Left lobe of liver (tissue), 2 donors: ENCODE data around the gene TRIM44. TPM values are rescaled to one million over a fixed set of nuclear protein-coding genes. Genes with fewer than 3 reads are reported as not detected.

Experiments
- ATAC-seq: fragments of 200-7000 bp; cut with Tn5 transposase; one replicate; pipeline ENCODE4 v1.9.1; 2020; ENCODE audit warnings: mild to moderate bottlenecking, moderate library complexity
- DNase-seq: peaks from one replicate; pipeline ENCODE4 v3.0.0-alpha.2; 2020; ENCODE audit warnings: low spot score
- total RNA-seq: library from RNA; stranded (reverse); gene quantifications from one replicate; pipeline ENCODE4 v1.2.1, GENCODE V29; 2021
- donor health status: DM: no; HTN: no; CAD: no; lungs with moderate emphysema.
- donor health status: DM: no; HTN: yes; CAD: no.

Gene TRIM44
- total RNA-seq, 1 donor from 2014 or later, result 30.8 TPM

DNA sequence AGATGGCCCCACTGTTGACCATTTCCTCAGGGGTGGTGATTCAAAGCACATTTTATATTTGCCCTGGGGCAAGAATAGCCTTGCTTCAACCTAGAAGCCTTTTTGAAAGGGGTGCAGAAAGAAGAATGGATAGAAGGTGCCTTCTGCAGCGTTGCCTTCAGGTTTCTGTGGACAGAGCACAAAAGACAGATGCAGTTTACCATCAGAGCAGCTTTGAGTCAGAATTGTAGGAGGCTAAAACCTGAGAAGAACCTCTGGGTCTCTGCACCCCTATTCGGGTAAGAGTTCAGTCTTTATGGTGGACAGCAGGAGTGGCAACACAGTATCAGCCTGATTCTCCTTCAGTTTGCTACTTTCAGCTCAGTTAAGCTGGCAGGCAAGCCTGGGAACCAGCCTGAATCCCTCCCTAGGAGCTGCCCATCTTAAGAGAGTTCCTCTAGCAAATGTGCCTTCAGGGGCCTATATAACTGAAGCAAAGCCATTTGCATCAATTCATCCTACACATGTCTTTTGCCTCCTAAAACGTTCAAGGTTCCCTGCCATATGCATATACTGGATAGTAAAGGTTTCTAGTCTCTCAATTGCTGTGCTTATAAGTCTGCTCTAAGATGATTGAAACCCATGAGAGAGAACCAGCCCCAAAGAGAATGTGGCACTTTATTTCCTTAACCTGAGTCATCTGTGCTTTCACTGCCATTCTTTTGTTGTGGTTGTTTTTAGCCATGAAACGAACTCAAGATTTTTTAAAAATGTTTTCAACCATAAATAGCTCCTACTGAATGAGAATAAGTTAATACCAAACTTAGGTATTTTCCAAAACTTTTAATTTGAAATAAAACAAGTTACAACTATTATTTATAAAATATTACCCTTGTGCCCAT, 123.0 kb downstream of the TRIM44 start:
- DNase-seq (no peak), ATAC-seq (no peak)

DNA sequence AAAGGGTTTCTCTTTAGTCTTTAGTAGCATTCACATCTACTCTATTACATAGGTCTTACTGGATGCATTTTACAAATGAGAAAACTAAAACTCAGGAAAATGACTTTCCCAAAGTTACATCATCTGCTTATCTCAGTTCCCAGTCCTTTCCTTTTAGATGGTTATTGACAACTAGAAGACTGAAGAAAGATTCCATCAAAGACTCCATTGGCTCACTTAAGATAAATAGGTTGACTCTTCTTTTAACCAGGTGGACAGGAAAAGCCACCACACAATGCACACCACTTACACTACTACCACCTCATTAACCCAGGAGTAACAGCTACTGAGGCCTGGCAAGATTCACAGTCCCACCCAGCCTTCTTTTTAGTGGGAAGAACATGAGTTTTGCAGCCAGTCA, 123.6 kb downstream of the TRIM44 start:
- ATAC-seq (no peak), DNase-seq (no peak)

DNA sequence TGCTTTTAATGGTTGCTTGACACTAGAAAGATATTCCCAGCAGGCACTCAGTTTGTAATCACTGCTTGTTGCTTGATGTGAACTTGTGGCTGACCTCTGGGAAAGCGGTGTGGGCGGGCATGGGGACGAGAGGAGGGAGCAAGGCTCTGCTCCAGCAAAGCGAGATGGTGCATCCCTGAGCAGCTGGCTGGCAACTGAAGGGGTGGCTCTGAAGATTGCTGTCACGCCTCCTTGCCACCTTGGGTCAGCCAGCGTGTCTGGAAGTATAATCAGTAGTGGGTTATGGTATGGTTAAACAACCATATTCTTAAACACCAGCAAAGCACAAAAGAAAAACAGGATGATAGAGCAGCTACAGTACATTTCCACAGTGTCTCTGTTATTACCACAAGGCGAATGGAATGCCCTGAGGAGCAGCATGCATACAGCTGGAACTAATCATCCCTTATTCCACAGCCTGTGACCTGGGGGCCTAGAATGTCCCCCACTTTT, 124.5 kb downstream of the TRIM44 start:
- ATAC-seq (no peak), DNase-seq (no peak)

DNA sequence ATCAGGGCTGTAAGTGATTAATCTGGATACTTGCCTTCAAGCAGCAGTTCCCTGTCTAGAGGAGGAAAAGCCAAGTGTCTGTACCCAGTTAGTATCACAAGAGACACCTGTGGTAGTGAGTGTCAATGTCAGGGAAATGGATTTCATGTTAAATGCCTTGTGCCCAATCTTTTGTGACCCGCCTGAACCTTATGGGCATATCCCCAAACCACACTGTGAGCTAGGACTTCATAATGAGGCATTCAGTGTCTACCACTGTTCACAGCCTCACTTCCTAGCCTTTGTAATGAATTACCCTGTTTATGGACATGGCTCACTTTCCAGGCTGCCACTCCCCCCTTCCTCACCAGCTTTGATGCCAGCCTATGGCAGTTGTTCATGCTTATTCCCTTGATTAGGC, 125.1 kb downstream of the TRIM44 start:
- no peak for DNase-seq
- no peak for ATAC-seq

DNA sequence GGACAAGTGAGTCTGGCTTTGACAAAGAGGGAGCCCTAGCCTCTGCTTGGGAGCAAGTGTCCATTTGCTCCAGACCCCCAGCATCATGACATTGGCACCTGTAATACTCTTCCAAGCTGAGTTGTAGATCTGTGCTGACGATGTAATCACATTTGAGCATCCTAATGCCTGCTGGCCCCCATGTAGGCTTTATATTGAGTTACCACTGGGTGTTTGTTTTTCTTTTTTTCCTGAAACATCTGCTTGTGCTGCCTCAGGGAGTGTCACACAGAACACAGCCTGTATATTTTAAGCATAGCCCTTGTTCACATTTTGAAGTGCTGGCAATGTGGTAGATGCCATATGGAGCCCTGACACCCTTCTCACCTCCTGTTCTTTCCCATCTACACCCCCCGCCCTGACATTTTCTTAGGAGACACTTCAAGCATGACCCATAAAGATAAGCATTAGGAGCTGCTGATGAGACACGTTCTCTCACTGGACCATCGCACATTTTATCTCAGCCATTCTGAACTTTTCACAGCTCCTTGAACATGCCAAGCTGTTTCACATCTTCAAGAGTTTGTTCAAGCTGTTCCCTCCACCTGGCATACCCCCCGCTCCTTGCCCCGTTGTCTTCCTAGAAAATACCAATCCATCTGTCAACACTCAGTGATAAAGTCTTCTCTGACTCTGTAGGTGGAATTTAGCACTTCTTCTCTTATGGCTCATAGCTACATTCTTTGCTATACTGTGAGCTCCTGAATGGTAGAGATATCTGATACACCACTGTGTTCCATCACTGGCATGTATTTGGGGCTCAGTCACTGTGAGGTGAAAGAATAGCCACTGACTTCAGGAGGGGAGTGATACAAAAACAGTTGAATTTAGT, 128.7 kb downstream of the TRIM44 start:
- no peak for ATAC-seq
- no peak for DNase-seq

DNA sequence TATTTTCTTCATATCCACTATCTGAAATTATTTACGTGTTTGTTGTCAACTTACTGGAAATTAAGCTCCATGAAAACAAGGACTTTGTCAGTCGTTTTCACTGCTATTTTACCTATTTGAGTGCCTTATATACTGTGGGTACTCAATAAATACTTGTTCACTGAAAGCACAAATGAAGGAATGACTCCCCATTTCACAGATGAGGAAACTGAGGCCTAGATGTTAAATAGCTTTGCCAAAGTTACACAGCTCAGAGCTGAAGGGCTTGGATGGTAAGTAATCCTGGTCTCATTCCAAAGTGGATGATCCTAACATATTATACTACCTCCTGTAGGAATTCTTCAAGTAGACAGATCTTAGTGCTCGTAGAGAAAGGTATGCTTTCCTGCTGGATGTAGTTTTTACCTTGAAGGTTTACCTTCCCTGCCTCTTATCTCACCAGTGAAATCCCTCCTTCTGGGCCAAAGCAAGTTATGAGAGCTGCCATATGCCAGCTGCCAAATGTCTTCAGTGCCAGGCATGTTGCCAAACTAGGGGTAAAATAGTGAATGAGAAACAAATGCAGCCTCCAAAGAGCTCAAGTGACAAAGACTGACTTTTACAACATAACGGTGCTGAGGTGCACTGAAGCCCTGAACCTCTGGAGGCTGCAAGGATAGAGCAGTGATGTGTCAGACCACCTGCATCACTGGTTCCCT, 129.7 kb downstream of the TRIM44 start:
- peak; percentile 49 for DNase-seq
- ATAC-seq, result peak; percentile 69

DNA sequence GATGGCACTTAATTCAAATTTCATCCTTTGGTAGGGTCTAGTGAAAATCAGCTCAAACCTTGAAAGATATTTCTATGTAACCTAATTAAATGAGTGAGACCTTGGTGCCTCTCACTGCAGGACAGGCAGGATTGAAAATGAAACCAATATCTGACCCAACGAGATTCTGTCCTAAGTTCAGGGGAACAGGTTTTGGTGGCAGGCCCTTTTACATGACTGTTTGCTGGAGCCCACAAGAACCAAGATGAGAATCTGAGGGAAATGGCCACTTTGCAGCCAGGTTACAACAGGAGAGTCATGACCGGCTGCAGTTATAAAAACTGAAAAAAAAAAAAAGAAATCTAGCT, 130.2 kb downstream of the TRIM44 start:
- peak; percentile 82 for ATAC-seq
- DNase-seq, result no peak

DNA sequence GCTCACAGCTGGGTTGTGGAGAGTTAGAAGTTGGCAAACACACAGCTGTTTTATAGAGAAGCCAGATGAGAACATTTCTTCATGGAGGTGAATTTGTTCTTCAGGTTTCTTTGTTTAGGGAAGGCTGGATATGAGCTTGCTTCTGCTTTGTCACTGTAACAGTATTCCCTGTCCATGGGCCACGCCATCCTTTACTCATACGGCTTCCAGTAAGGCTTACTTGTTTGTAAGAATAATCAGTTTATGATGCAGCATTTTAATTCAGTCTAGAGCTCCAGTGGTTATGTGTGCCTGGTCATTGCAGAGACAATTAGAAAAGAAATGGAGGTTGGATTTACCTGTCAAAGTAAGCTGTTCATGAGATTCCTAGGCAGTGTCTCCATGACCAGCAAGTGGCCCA, 131.8 kb downstream of the TRIM44 start:
- no peak for DNase-seq
- ATAC-seq, result no peak

DNA sequence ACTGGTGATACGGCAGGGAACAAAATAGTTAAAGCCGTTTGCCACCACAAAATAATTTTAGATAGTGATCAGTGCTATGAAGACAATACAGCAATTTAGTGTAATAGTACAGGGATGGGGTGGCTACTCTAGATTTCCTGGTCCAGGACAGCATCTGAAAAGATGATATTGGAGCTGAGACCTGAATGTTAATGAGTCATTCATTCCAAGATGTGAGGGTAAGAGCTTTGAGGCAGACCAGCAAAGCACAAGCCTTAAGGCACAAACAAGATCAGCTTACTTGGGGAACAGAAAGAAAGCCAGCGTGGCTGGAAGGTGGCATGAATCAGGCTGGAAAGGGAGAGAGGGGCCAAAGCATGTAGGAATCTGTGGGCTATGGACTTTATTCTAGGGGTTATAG, 132.3 kb downstream of the TRIM44 start:
- ATAC-seq (no peak), DNase-seq (no peak)

DNA sequence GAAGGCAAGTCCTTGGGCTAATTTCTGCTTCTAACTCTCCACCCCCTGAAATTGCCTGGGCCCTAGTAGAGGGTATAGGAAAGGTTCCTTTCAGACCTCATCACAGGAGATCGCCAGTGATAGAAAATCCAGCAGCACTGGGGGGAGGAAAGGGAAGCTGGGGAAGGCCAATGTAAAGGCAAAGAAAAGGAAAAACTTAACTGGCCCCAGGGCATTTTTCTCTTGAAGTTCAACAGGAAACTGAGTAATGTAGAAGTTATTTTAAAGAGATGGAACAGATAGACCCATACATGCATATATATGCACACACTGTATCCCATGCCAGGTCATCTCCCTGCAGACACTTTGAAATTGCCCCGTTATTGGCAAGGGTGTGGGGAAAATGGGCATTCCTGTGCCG, 134.0 kb downstream of the TRIM44 start:
- ATAC-seq, result no peak
- DNase-seq, result no peak

DNA sequence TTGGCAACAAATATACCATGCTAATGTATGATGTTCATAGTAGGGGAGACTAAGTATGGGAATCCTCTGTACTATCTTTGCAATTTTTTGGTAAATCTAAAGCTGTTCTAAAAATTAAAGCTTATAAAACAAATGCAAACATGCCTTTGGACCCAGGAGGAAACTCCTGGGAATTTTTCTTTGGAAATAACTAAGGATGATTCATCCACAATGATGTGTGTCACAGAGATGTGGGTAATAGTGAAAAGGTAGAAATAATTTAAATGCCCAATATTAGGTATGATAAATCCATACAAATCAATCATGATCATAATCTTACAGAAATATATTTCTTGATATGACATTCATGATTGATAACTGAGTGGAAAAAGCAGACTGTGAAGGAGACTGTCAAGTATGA, 135.8 kb downstream of the TRIM44 start:
- no peak for DNase-seq
- ATAC-seq, result no peak

DNA sequence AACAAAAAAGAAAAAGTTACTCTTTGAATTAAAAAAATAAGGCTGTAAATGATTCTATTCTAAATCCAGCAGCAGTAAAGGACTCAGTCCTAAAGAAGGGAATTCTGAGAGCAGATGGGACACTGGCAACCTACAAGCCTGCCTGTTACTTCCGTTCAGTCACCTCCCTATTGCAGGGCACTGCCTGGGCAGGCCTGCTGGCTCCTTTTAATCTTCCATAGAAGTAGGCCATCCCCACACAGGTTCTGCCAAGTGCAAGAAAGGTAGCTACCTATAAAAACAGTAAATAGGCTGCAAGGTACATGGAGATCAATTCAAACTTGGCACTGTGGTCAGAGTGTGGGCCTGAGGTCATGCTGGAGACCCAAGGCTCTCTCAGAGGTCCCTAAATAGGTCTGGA, 136.4 kb downstream of the TRIM44 start:
- DNase-seq (no peak), ATAC-seq (peak; percentile 81)

DNA sequence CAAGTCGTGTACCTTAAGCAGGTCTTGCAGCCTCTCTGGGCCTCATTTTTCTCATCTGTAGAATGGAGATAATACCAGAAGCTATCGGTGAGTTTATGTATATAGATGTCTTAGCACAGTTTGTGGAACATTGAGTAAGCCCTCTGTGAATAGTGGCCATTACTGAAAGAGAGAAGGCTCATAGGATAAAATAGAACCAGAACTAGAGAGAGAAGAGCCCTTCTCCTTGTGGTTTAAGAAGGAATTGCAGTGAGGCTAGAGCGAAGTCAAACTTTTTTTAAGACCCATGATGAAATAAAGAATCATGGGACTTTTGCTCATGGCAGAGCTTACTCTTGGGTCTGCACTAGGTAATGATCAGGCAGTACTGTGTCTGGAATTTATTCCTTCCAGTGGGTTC, 137.1 kb downstream of the TRIM44 start:
- ATAC-seq (no peak), DNase-seq (no peak)

DNA sequence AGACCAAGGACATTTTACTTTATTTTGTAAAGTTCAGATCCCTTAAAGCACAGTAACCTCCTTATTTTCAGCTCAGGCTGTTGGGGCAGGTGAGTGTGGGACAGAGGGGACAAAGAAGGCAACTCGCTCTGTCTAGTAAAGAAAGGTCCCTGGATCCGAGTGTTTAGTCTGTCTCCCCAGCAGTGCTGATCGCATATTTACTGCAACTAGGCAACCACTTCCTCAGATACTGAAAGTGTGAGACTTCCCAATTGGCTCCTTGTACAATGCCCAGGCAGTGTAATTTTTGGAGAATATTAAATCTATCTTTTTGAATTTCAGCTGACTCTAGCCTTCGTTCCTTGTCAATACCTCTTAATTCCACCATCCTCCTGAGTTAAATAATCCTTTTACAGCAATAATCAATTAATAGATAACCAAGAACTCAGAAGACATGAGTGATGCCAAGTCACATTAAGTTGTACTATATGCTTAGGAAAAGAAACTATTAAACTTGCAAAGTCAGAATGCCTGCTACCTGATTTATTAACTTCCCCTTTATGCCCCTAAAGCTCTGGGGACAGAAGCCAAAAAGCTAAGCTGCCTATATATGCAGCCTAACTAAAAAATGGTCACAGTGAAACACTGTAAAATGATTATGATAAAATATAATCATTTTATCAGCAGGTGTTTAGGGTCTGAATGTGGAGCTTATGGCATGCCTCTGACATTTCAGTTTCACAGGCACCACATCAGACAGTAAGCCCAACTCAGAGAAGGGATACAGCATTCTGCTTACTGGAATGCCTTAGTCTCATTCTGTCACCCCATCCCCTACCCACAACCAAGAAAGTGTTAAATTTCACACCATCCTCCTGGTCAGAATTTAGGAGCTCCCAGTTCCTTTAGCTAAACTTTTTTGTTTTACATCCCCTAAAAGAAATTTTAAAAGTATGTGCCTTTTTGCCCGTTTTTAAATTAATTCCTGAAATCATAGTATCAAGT, 138.7 kb downstream of the TRIM44 start:
- no peak for DNase-seq
- ATAC-seq, result peak; percentile 38

DNA sequence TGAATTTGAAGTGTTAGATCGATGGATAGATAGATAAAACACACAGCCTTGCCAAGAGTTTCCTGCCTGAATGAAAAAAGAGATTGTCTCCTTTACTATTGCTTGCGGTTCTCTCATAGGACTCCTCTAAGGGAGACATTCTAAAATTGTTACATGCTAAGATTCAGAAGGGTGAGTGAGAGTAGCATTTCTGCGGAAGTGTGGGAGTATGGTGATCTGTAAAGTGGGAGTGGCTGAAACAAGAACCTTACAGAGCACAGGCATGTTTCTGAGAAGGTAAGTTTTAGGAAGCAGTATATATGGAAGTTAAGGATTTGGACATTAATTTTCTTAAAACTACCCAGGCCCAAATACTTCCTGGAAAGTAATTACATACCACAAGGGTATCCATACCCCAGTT, 139.6 kb downstream of the TRIM44 start:
- ATAC-seq, result no peak
- no peak for DNase-seq

DNA sequence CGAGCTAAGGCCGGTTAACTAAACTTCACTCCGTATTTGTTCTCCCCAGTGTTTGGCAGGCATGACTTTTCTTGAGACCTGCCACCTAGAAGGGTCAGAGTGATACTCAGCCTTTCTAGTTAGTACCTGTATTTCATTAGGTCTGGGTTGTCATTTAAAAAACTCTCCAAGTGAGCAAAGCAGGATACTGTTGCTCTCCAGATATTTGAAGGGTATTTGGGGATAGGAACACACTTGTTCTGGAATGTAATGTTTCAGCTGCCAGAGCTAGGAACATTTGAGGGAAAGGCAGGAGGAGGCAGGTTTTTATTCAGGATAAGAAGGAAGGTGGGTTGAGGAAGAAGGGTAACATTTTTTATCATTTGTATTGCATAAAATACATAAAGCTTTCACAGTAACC, 140.1 kb downstream of the TRIM44 start:
- no peak for ATAC-seq

DNA sequence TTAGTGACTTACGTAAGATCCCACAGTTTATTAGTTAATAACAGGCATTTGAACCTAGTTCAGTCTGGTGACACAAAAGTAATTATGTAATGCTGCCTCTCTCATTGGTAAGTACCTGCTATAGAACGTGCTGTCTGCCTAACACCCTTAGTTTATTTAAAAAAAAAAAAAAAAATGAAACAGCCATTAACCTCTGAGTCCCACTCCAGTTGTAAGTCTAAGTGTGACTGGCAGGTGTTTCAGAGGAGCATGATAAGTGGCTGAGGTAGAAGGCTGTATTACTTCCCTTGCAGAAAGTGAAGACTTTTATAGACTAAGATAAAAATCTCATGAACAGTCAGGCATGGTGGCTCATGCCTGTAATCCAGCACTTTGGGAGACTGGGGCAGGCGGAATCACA, 140.5 kb downstream of the TRIM44 start:
- DNase-seq (no peak), ATAC-seq (no peak)

More for the DNA sequence above, 140.1 kb downstream of the TRIM44 start:
- no peak for DNase-seq

DNA sequence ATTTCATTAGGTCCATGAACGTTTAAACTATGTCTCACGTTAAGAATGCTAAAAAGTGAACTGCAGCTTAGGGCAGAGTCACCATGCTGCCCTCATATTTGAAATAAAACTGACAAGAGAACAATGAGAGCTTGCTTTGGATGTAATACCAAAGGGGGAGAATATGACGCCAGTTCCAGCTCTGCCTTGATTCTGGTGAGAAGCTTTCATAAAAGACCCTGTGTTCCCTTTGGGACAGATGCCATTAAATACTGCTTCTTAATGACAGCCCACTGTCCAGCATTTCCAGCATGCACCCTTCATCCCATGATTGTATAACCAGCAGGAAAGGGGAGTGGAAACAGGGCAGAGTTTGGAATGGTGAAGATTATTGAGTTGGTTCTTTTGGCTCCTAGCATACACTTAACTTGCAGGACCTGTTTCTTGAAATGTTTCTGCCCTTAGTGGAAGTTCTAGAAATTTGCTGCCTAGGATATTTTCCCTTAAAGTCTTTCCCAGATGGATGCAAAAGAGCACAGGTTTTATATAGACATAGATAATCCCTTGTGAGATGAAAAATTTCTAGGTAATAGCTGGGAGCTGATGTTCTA, 142.0 kb downstream of the TRIM44 start:
- no peak for ATAC-seq
- DNase-seq, result no peak

DNA sequence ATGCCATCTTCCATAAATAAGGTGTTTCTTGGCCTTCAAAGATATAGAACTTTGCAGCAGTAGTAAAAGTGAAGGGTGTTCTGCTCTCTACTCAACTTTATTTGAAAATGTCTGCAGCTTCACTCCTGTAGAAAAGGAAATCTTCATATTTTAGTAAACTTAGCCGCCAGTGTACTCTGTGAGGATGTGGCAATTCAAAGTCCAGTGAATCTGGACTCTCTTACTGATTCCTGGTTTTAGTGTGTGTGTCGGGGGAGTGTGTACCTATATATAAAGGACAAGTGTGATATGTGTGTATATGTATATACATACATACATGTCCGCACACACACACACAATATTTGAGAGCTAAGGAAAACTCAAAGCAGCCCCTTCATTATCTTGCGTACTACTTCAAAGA, 147.0 kb downstream of the TRIM44 start:
- ATAC-seq, result peak; percentile 71
- no peak for DNase-seq
